NCI-H510A (cell line): ENCODE data around the gene TMEM214.

Experiments used
- DNase-seq: peaks from one replicate; lab custom pipeline; 2025; lab: John Stamatoyannopoulos, UW

The TMEM214 gene

GRCh38 chr2:27039871-27040270 lies 7.1 kb downstream of the TMEM214 start:
- no peak for DNase-seq

- DNase-seq = no peak
These were observed 7.5 kb downstream of the TMEM214 start for GRCh38 chr2:27040282-27040681.

GRCh38 chr2:27041752-27042151 lies 9.0 kb downstream of the TMEM214 start:
- DNase-seq = no peak

- DNase-seq = no peak
These were observed 9.4 kb downstream of the TMEM214 start for GRCh38 chr2:27042159-27042661.

GRCh38 chr2:27042985-27043634 lies 10.3 kb downstream of the TMEM214 start:
- DNase-seq = no peak

- peak; percentile 57 for DNase-seq
These were observed 16.9 kb downstream of the TMEM214 start for GRCh38 chr2:27049422-27050280.

- DNase-seq = peak; percentile 88
These were observed 17.7 kb downstream of the TMEM214 start for GRCh38 chr2:27050281-27050995.

GRCh38 chr2:27050996-27051901 lies 18.5 kb downstream of the TMEM214 start, which contains the start of gene AGBL5:
Gene AGBL5 (plus strand): TSS chr2:27051668. CDS start chr2:27052959, 1,291 bp downstream.
- peak; percentile 82 for DNase-seq

GRCh38 chr2:27051902-27052645 lies 19.3 kb downstream of the TMEM214 start:
- no peak for DNase-seq

GRCh38 chr2:27053321-27053720 lies 20.6 kb downstream of the TMEM214 start:
- DNase-seq = no peak

- no peak for DNase-seq
These were observed 21.0 kb downstream of the TMEM214 start for GRCh38 chr2:27053776-27054175.

- no peak for DNase-seq
These were observed 22.0 kb downstream of the TMEM214 start for GRCh38 chr2:27054721-27055120.

- no peak for DNase-seq
These were observed 24.4 kb downstream of the TMEM214 start for GRCh38 chr2:27057184-27057583.

GRCh38 chr2:27058210-27058609 lies 25.4 kb downstream of the TMEM214 start:
- no peak for DNase-seq

- DNase-seq = no peak
These were observed 26.5 kb downstream of the TMEM214 start for GRCh38 chr2:27059141-27059820.

- DNase-seq = no peak
These were observed 27.6 kb downstream of the TMEM214 start for GRCh38 chr2:27060323-27060722.

- no peak for DNase-seq
These were observed 32.4 kb downstream of the TMEM214 start for GRCh38 chr2:27065128-27065527.

- DNase-seq = no peak
These were observed 34.6 kb downstream of the TMEM214 start for GRCh38 chr2:27067385-27067784.

GRCh38 chr2:27069436-27069835 lies 36.7 kb downstream of the TMEM214 start:
- DNase-seq = no peak
